ENCODE data around the gene EFCAB10.
"Not testable (repeated sequence)": the region's sequence is repeated elsewhere in the genome, so short reads cannot be mapped to it uniquely, and the experiment has no call there.

The EFCAB10 gene

GRCh38 chr7:105530546-105530945 lies 50.7 kb downstream of the EFCAB10 start:
- no peak for DNase-seq (ENCODE audit: low spot score)

- no peak for DNase-seq (ENCODE audit: low spot score)
These were observed 51.2 kb downstream of the EFCAB10 start for GRCh38 chr7:105530126-105530525.

DNA sequence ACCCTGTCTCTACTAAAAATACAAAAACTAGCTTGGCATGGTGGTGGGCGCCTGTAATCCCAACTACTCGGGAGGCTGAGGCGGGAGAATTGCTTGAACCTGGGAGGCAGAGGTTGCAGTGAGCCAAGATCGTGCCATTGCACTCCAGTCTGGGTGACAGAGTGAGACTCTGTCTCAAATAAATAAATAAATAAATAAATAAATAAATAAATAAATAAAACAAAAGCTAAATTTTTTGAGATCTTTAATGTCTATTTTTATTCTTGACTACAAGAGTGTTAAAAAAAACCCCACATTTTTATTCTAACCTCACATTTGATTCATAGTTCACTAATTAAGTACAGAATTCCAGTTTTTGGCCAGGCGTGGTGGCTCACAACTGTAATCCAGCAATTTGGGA lies 53.6 kb downstream of the EFCAB10 start:
- DNase-seq (ENCODE audit: low spot score): not testable (repeated sequence)

DNA sequence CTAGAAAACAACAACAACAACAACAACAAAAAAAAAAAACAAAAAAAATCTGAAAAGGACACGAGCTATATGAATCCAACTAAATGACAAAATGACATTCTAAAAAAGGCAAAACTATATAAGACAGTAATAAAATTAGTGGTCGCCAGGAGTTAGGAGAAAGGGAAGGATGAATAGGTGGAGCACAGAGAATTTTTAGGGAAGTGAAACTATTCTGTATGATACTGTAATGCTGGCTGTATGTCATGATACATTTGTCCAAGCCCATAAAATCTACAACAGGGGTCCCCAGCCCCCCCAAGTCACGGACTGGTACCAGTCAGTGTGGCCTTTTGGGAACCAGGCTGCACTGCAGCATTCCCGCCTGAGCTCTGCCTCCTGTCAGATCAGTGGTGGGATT lies 56.5 kb downstream of the EFCAB10 start:
- no peak for DNase-seq (ENCODE audit: low spot score)

DNA sequence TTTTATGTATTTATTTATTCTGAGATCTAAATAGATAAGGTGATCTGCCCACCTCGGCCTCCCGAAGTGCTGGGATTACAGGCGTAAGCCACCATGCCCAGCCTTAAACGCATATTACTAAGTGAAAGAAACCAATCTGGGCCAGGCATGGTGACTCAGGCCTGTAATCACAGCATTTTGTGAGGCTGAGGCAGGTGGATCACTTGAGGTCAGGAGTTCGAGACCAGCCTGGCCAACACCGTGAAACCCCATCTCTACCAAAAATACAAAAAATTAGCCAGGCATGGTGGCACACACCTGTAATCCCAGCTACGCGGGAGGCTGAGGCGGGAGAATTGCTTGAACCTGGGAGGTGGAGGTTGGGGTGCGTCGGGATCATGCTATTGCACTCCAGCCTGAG lies 56.9 kb downstream of the EFCAB10 start:
- not testable (repeated sequence) for DNase-seq (ENCODE audit: low spot score)

GRCh38 chr7:105521717-105522463 lies 59.4 kb downstream of the EFCAB10 start, which contains the start of gene PUS7:
TSS of gene PUS7 (minus strand) at chr7:105522271. CDS start at chr7:105508512, 13,759 bp downstream.
- peak; percentile 93 for DNase-seq (ENCODE audit: low spot score)

GRCh38 chr7:105521027-105521716 lies 60.1 kb downstream of the EFCAB10 start:
- no peak for DNase-seq (ENCODE audit: low spot score)

- DNase-seq (ENCODE audit: low spot score): not testable (repeated sequence)
These were observed 60.7 kb downstream of the EFCAB10 start for GRCh38 chr7:105520620-105521019.

- no peak for DNase-seq (ENCODE audit: low spot score)
These were observed 61.9 kb downstream of the EFCAB10 start for GRCh38 chr7:105519353-105519752.

GRCh38 chr7:105515610-105516009 lies 65.7 kb downstream of the EFCAB10 start:
- not testable (repeated sequence) for DNase-seq (ENCODE audit: low spot score)
